ENCODE measurements around the gene CAPN9. TPM values are rescaled to one million over a fixed set of nuclear protein-coding genes. Genes with fewer than 3 reads are reported as not detected.
A peak's percentile ranks its signal among the peaks of the same experiment; 100 is the strongest.

Gene CAPN9
- total RNA-seq, 1 donor from 2014 or later, result 0.78 TPM

GRCh38 chr1:230739564-230740290 is 7.5 kb upstream of the CAPN9 start:
- Mint-ChIP-seq H3K27ac (no peak overlapping the region), H3K9me3 (peaks cover 10% of the 10 kb centered on the region), H3K27me3 (ENCODE audit: low read depth) (peaks cover 15% of the 10 kb centered on the region), H3K36me3 (no peaks in the 10 kb centered on the region), H3K4me1 (peaks cover 10% of the 10 kb centered on the region), H3K4me3 (no peak overlapping the region)
- DNase-seq (ENCODE audit: low spot score in 2 of 2, unreplicated experiment in 2 of 2), result no peak
- TF ChIP-seq, protein P1, sequence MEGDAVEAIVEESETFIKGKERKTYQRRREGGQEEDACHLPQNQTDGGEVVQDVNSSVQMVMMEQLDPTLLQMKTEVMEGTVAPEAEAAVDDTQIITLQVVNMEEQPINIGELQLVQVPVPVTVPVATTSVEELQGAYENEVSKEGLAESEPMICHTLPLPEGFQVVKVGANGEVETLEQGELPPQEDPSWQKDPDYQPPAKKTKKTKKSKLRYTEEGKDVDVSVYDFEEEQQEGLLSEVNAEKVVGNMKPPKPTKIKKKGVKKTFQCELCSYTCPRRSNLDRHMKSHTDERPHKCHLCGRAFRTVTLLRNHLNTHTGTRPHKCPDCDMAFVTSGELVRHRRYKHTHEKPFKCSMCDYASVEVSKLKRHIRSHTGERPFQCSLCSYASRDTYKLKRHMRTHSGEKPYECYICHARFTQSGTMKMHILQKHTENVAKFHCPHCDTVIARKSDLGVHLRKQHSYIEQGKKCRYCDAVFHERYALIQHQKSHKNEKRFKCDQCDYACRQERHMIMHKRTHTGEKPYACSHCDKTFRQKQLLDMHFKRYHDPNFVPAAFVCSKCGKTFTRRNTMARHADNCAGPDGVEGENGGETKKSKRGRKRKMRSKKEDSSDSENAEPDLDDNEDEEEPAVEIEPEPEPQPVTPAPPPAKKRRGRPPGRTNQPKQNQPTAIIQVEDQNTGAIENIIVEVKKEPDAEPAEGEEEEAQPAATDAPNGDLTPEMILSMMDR (IDR thresholded peaks at IDR 0.05; ENCODE audit: unreplicated experiment), result no peak

DNA sequence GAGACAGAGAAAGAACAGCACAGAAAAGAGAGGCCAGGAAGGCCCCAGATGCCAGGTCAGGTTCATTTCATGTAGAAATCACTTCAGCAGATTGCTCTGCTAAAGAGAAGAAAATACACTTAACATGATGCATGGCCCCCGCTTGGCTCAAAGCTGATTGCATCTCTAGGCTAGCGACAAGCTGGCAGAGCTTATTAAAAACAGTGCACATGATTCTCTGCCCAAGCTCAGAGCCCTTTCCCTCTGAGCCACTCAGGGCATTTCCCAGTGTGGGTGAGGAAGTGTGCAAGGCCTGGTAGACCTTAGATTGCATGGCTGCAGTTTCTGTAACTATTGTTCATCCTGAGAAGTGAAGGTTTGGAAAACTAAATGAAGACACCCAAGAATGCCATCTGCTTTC is 3.3 kb upstream of the CAPN9 start:
- Mint-ChIP-seq H3K36me3 (no peaks in the 10 kb centered on the region), H3K4me1 (peaks cover 10% of the 10 kb centered on the region), H3K27me3 (ENCODE audit: low read depth) (peaks cover 3% of the 10 kb centered on the region), H3K4me3 (no peak overlapping the region), H3K27ac (no peak overlapping the region), H3K9me3 (no peaks in the 10 kb centered on the region)
- no peak for DNase-seq (ENCODE audit: low spot score in 2 of 2, unreplicated experiment in 2 of 2)
- TF ChIP-seq, protein P1 (IDR thresholded peaks at IDR 0.05; ENCODE audit: unreplicated experiment), result no peak

DNA sequence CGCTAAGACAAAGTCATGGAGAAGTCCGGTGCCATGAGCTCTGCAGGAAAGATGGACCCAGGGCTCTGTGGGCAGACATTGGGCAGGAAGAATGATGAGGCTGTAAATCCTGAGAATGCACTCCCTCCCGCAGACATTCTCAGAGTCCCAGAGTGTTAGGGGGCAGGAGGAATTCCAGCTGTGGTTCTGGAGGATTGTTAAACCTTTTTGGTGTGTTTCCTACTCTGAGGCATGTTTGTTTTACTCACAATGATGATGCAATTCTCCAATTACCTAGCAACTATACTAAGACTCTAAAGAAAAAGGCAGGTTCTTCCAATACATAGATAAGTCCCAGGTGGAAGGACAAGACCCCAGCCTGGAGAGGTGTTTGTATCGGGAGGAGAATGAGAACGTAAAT is 2.8 kb upstream of the CAPN9 start:
- Mint-ChIP-seq H3K36me3 (no peaks in the 10 kb centered on the region), H3K4me1 (peaks cover 10% of the 10 kb centered on the region), H3K4me3 (no peak overlapping the region), H3K9me3 (no peaks in the 10 kb centered on the region), H3K27ac (peak overlapping the region; percentile 44), H3K27me3 (ENCODE audit: low read depth) (peaks cover 3% of the 10 kb centered on the region)
- no peak for DNase-seq (ENCODE audit: low spot score in 2 of 2, unreplicated experiment in 2 of 2)
- TF ChIP-seq, protein P1 (IDR thresholded peaks at IDR 0.05; ENCODE audit: unreplicated experiment), result no peak

DNA sequence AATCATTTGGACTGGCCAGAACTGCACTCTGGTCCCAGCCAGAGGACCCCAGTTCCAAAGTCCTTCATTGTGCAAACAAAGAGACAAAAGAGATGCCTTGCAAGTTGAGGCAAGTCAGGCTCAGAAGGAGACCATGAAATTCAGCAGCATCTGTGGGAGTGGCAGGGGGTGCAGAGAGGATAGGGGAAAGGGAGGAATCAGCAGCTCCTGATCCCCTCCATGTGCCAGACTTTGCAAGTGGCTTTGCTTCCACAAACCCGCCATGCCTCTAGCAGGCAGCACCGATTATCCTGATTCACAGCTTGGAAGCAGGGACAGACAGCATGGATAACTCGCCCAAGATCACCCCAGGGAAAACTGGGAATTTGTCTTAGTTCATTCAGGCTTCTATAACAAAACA is 2.1 kb upstream of the CAPN9 start:
- TF ChIP-seq, protein P1 (IDR thresholded peaks at IDR 0.05; ENCODE audit: unreplicated experiment), result no peak
- Mint-ChIP-seq H3K36me3 (no peaks in the 10 kb centered on the region), H3K4me1 (peaks cover 17% of the 10 kb centered on the region), H3K4me3 (no peak overlapping the region), H3K27me3 (ENCODE audit: low read depth) (no peaks in the 10 kb centered on the region), H3K27ac (no peak overlapping the region), H3K9me3 (no peaks in the 10 kb centered on the region)
- no peak for DNase-seq (ENCODE audit: low spot score in 2 of 2, unreplicated experiment in 2 of 2)

GRCh38 chr1:230746617-230747016 is 571 bp upstream of the CAPN9 start:
- no peak for DNase-seq (ENCODE audit: low spot score in 2 of 2, unreplicated experiment in 2 of 2)
- Mint-ChIP-seq H3K36me3 (no peaks in the 10 kb centered on the region), H3K4me1 (peaks cover 23% of the 10 kb centered on the region), H3K4me3 (no peak overlapping the region), H3K27ac (no peak overlapping the region), H3K27me3 (ENCODE audit: low read depth) (no peaks in the 10 kb centered on the region), H3K9me3 (no peaks in the 10 kb centered on the region)
- TF ChIP-seq, protein P1 (IDR thresholded peaks at IDR 0.05; ENCODE audit: unreplicated experiment), result no peak
